HG03159 (cell line): Measurements from ENCODE around the gene RNASE11.
"Not testable (repeated sequence)": the region's sequence is repeated elsewhere in the genome, so short reads cannot be mapped to it uniquely, and the experiment has no call there.

ENCODE experiments used
- ATAC-seq: cut with Tn5 transposase; IDR thresholded peaks from one replicate; pipeline ENCODE4 v1.9.1; 2021; ENCODE audit warnings: mild to moderate bottlenecking, moderate library complexity; ENCODE audit not compliant: unreplicated experiment

The RNASE11 gene

DNA sequence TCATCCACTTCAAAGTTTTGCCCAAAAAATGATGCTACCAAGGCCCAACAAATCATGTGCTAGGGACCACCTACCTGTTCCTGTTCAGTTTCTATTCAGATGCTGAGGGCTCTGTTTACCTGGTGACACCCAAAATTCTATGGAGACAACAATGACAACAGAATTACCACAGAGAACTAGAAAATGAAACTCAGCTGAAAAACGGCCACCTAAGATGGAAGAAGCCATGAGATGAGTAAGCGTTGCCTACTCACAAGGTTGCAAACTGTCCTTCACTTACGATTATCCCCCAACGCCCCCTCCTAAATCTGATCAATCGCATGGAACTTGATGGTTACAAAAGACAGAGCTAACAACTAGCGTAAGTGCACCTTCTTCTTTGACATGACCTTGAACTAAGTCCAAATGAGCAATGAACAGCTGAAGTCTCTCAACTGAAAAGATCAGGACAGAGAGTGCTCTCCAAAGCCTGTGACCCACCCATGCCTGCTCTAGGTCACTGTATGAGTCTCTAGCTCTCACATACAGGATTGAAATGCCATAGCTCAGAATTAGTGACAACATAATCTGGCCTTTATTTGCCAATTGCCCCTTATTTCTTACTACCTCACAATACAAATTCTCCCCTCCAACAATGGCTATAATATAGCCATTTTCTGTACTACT, at the start of gene RNASE11:
TSS of gene RNASE11 (minus strand) at position 513 of the 666 bp plus-strand sequence.
- no peak for ATAC-seq

DNA sequence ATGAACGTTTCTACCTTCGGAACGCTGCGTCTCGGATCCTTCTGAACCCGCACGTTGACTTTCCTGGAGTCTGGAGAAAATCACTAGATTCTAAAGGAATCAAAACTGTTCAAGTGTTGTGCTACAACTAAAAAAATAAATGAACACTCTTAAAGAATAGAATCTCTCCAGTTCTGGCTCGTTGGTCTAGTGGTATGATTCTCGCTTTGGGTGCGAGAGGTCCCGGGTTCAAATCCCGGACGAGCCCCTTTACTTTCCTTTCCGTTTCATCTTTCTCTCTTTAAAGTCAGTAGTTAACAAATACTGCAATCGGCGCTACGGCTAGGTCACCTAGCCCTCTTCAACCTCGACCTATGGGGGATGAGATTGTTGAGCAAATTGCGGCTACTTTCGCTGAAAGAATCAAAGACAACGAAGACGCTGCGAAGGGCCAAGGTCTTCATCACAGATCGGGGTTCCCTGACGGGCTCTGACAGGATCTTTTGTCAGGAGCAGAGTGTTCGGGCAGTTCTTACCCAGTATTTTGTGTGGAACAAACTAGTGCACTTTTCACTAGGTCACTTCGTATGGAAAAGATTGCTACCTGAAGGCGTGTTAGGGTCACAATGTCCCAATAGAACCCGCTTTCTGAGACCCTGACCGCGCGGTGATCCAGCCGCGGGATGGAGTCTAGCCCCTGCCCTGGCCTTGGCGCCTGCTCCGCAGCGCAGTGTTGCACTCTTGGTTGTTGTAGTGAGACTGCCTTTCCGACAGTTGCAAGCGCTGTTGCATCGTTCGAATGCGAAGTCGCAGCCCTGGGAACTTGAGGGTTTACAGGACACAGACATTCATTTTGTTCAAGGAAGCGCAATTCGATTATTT, 45.3 kb upstream of the RNASE11 start:
- ATAC-seq, result peak; percentile 75

DNA sequence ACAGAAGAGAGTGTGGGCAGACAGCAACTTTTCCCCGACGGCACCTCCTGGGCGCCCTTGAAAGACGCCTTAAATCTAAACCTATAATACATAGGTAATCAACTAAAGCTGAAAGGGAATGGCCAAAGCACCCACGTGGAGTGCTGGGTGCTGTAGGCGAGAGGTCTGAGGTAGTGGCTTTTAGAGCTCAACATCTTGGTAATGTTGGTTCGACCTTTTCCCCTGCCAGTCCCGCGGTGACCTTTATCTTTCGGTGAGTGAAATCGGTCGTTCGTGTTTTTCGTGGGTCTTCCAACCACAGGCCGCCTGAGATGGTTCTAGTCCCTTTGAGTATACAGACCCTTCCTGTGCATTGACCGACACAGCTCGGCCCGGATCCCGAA, 44.6 kb upstream of the RNASE11 start:
- ATAC-seq, result peak; percentile 21

DNA sequence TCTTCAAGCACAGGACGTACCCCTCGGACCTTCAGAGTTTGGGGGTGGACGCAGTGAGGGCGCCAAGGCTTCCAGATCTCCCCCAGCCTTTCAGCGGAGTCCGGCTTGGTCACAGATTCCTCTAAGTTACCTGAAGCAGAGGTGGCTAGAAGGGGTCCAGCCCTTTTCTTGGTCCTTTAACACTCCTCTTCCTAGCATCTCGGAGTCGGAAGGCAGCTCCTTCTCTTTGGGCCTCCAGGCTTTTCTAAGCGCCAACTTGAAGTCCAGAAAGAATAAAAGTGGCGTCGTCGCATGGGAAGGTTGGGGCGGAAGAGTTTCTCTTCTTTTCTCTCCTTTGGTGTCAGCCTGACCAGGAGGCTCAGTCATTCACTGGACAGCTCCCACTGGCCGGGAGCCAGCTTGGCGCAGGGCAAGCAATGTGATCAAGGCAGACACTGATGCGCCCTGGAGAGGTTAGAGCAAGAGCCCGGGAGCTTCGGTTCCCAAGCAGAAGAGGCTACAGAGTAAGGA, 44.1 kb upstream of the RNASE11 start:
- ATAC-seq, result no peak

DNA sequence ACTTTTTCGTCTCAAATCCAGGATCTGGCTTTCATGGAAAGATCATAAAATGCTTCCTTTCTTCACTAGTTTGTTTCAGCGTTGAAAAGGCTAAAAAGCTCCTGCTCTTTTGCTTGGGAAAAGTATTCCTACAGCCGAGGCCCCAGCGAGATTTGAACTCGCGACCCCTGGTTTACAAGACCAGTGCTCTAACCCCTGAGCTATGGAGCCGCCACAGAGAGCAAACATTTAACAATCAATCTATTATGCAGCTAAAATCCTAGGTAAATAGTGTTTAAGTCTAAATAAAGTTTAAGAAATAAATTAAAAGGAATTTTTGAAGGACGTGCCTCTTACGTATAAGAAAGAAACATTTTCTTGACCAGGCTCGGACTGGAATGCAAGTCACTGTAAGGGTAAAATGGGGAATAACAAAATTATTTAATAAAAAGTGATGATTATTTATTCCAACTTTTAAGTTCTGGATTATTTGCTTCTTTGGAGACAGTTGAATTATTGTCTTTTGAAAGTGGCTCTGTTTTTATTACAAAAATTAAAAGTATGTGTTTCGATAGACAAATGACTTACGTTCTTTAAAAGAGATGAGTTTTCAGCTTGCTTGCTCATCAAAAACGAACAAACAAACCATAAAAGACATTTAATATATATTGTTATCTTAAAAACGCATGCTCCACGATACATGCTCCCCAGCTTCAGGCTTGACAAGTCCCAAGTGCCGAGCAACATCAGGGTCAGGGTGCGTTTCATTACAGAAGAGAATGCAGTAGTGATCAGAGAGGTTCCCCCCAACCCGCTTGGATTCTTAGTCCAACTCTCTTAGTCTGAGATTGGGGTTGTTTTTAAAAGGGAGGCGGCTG, 43.5 kb upstream of the RNASE11 start:
- no peak for ATAC-seq

DNA sequence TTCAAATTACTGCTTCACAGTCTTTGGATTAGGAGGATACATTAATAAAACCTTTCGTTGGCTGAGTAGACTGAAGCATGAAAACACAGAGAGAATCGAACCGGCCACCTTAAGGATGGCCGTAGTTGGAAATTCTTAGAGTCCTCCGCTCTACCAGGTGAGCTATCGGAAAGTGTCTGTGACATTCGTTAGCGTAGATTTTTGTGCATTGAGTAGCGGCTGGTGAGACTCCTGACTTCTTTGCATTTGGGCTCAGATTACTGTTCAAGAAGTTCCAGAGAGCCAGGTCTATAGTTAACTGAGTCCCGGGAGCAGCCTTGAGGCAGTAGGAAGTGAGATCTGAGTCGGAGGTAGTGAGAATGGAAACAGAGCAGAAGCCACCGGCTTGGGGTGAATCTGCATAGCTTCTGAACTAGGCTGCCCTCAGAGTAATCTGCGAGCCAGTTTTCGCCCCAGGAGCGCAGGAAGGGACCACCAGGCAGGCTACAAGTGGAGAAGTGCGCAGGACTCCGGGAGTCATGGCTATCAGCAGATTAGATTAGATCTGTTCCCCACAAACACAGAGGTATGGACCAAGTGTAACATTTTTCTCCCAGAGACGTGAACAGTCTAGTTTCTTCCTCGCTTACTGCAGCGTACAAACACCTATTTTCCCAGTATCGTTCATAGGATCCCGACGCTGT, 42.7 kb upstream of the RNASE11 start:
- no peak for ATAC-seq

DNA sequence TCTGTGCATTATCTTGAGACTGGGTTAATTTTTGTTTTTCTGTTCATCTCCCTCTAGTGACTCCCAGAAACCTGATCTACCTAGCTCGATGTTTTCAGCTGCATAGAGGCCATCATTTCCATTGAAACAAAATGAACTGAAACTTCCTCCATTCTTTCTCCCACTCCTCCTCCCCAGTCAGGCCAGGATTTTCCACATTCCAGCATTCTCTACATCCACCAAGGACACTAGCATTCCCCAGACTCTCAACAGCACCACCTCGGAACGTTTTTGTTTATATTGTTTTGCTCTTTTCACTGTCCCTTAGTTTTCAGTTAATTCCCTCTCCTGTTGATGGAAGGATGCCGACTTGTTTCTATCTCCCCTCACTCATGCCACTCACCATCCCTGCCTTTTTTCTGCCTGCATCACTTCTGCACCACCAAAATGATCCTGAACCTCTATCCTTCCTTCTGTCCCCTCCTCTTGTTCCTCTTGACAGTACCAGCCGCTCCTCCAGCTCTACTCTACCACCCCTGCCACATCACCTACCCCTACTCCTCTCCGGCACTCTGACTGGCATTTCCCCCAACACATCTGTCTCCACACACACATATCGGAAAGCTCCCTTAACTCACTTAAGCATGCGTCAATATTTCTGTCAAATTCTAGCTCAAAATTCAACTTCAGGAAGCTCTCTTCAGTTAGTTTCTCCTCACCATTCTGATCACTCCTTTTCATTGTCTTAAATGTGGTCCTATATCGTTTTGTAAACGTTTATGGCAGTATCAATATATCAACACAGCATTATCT, 40.5 kb upstream of the RNASE11 start:
- no peak for ATAC-seq

DNA sequence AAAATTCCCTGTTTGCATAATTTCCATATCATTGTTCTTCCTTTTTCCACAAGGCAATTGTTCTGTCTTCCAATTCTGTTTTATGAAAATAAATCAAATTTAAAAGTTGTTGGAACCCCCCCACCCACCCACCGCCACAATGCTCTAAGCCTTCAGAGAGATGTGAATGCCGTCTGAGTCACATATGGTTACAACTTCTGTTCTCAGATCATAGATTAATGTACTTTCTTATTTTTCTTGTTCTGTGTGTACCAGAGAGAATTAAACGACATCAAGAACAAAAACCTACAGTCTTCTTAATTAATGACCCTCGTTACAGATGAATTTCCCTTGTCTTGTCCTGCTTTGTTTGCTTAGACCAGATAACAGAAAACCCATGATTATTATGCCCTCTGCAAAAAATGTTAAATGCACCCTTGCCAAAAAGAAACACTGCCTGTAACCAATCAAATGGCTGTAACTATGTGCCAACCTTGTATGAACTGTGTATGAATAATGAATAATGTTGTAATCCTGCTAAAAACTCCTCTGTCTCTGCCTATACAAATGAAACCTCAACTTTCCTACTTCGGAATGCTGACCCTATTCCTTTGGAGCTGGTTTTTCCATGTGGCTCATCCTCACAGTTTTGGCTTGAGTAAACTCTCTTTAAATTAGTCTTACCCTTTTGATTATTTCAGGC, 39.7 kb upstream of the RNASE11 start:
- ATAC-seq, result no peak

DNA sequence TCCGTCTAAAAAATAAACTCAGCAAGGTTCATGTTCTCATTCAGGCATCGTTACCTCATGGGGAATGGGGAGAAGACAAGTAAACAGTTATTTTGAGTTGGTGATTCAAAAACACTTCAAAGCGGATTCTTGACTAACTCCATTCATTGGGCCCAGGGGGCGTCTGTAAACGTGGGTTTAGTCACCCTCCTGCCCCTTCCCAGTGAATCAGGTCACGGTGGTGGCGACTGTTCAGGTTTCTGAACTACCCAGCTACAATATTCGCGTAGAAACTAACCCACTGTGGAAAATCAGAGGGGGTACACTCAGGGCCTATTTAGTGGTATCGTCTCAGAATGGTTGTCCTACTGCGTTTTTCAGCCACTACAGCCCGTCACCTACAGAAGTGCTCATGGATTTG, 38.5 kb upstream of the RNASE11 start:
- no peak for ATAC-seq

DNA sequence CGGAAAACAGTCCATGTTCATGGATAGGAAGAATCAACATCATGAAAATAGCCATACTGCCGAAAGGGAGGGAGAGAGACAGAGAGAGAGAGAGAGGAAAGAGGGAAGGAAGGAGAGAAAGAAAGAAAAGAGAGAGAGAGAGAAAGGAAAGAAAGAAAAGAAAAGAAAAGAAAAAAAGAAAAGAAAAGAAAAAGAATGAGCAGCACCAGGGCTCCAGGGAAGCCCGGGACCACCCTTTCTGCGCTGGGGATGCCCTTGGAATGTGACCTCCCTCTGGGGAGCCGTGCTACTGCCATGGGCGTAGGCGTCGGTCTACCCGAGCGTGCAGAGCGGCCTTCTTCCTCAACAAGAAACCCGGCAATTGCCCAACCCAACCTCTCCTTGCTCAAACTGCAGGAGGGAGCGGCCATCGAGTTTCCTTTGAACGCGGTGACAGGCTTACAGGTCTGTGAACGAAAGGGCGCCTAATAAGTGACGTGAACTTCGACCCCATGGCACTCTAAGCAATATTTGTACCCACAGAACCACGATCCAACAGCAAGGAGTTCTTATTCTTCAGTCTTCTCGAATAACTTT, 36.8 kb upstream of the RNASE11 start:
- no peak for ATAC-seq

DNA sequence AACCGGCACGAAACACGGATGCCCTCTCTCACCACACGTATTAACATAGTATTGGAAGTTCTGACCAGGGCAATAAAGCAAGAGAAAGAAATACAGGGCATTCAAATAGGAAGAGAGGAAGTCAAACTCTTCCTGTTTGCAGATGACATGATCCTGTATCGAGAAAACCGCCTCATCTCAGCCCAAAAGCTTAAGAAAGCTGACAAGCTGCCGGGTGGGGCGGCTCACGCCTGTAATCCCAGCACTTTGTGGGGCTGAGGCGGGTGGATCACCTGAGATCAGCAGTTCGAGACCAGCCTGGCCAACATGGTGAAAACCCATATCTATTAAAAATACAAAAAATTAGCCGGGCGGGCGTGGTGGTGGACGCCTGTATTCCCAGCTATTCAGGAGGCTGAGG, 36.0 kb upstream of the RNASE11 start:
- ATAC-seq, result no peak

DNA sequence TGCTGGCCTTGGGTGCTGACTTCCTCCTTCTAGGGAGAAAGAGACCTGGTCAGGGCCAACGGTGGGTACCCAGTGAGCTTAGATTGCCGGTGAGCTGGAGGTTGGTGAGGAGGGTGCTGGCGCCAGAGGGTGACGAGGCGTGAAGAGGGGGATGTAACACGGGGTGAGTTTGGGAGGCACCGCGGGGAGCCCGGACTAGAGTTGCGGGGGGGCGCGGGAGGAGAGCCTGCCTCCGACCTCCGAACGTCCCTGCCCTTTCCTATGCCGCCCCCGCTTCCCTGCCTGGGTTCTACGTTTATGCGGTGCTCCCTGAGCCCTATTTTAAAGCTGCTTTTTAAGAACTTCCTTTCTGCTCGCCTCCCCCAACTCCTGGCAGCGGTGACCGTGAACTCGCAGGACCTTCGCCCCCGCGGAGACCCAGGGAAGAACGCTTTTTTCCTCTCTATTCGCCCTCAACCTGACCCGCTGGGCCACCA, 35.1 kb upstream of the RNASE11 start:
- no peak for ATAC-seq

DNA sequence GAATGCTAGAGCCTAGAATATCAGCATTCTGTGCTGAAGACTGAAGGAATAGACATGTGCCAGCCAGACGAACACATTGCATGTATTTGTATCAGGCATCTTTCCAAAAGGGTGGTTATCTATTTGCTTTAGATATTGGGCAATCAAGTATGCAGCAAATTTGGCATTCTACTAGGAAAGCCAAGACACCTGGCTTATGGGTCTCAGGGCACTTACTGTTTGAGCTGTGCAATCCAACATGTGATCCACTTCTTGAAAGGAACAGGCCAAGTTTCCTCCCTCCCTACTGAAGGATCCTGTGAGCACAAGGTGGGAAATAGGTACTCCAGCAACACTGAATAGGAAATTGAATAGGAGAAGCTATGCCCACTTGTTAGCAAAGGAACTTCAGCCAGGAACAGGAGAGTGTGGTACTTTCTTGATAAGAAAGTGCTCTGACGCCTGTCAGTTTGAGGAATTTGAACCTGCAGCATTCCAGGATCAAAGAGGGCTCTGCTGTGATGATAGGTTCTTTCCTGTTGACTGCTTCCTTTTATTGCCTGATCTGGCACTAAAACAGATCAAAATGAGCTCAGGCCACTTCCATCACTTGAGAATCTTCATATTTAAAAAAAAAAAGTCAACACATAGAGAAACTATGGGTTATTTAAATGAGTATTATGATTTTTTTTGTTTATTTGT, 33.1 kb upstream of the RNASE11 start:
- no peak for ATAC-seq

DNA sequence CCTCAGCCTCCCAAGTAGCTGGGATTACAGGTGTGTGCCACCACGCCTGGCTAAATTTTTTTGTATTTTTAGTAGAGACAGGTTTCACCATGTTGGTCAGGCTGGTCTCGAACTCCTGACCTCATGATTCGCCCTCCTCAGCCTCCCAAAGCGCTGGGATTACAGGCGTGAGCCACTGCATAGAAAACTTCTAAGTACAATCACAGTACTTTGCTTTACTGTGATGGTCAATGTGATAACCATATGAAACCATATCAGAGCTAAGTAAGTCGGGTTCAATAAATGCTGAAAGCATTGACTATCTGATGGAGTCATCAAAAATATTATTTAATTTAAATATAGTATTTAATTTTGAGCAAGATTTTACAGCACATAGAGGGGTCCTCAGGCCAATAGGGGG, 31.9 kb upstream of the RNASE11 start:
- ATAC-seq, result not testable (repeated sequence)

DNA sequence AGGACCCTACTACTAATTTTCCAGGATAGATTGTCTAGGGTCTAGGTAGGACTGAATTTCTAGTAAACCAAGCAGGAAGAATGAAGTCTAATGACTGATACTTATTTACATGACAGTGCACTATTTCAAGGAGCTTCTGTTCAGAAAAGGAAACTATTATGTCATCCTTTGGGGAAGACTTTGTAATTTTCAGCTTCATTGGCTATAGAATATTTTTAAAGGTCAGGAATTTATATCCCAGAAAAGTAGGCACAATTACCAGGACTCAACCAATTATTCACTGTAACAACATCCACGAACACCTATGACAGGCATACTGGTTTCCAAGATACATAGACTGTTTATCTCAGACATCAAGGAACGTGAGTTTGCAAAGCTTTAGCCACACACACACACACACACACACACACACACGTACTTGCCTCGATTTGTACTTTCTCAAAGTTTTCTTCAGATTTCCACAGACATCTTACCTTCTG, 30.5 kb upstream of the RNASE11 start:
- ATAC-seq, result no peak

DNA sequence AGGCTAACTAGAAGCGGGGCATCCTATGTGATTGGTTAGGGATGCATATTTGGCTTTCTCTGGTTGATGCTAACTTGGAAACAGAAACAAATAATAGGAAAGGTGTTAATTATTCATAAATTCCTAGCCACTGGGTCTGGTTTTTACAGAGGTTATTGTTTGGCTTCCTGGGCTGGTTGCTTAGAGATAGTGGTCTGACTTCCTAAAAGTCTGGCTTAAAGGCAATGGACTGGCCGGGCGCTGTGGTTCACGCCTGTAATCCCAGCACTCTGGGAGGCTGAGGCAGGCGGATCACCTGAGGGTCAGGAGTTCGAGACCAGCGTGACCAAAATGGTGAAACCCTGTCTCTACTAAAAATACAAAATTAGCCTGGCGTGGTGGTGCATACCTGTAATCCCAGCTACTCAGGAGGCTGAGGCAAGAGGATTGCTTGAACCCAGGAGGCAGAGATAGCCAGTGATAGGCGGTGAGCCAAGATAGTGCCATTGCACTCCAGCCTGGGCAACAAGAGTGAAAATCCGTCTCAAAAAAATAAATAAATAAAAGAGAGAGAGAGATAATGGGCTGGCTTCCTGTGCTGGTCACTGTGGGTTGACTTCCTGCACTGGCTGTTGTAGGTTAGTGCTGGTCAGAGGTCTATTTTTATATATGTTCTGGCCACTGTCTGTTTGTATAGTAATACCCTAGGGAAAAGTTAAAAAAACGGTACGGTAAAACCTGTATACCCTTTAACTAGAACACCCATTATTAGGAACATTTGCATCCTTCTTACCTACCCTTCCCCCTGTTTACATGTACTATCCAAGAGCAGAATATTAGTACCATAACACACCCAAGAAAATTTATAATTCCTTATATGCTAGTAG, 29.6 kb upstream of the RNASE11 start:
- ATAC-seq, result no peak

DNA sequence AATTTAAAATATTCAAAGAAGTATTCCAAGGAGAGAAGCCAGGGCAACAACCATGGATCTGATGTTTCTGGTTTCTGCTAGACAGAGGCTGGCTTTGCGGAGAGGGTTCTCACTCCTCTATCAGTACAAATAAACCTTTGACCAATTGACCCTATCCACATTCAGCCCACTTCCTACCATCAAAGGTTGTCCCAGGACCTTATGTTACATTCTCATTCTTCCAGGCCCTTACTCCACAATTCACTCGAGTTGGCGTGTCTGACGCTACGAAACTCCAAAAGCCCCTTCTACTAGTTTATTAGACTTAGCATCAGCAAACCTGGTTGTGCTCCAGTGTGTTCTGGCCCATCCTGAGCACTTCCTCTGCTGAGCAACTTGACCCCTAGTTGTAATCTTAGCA, 28.2 kb upstream of the RNASE11 start:
- no peak for ATAC-seq
